Endodermal cell (in vitro differentiated cells): ENCODE results near the gene DHX38. TPM values are rescaled to one million over a fixed set of nuclear protein-coding genes. Genes with fewer than 3 reads are reported as not detected.
"Not testable (repeated sequence)": the region's sequence is repeated elsewhere in the genome, so short reads cannot be mapped to it uniquely, and the experiment has no call there.

Experiments
- DNase-seq: peaks from one replicate; pipeline ENCODE4 v3.0.0-alpha.2; 2017
- H3K27ac ChIP-seq: 2 replicates; pipeline ENCODE4 v1.5.1; 2013; ENCODE audit warnings: mild to moderate bottlenecking, low read depth, low read length, moderate library complexity
- H3K27me3 ChIP-seq: 2 replicates; pipeline ENCODE4 v1.6.1; 2013; ENCODE audit warnings: mild to moderate bottlenecking, low read length, moderate library complexity; ENCODE audit not compliant: insufficient read depth, control insufficient read depth, poor library complexity, severe bottlenecking
- H3K36me3 ChIP-seq: 2 replicates; pipeline ENCODE4 v1.7.0; 2013; ENCODE audit warnings: mild to moderate bottlenecking, low read length, moderate library complexity; ENCODE audit not compliant: control insufficient read depth, insufficient read depth
- H3K4me1 ChIP-seq: one replicate; pipeline ENCODE4 v1.7.0; 2013; ENCODE audit warnings: low read length; ENCODE audit not compliant: control insufficient read depth, insufficient read depth
- H3K4me3 ChIP-seq: 2 replicates; pipeline ENCODE4 v1.5.1; 2013; ENCODE audit warnings: mild to moderate bottlenecking, low read length, moderate library complexity
- H3K9ac ChIP-seq: 2 replicates; pipeline ENCODE4 v1.6.1; 2013; ENCODE audit warnings: mild to moderate bottlenecking, low read length, moderate library complexity; ENCODE audit not compliant: poor library complexity, severe bottlenecking; ENCODE audit errors: extremely low read depth
- H3K9me3 ChIP-seq: 2 replicates; pipeline ENCODE4 v1.6.1; 2013; ENCODE audit warnings: mild to moderate bottlenecking, low read length, moderate library complexity; ENCODE audit not compliant: control insufficient read depth
- H3K27ac Mint-ChIP-seq: 2 replicates; pipeline ENCODE4 v1.8.0; 2020; ENCODE audit warnings: mixed read lengths
- H3K27me3 Mint-ChIP-seq: 2 replicates; pipeline ENCODE4 v1.8.0; 2021; ENCODE audit warnings: mild to moderate bottlenecking, mixed read lengths; ENCODE audit not compliant: insufficient read depth
- H3K36me3 Mint-ChIP-seq: 2 replicates; pipeline ENCODE4 v1.8.0; 2020; ENCODE audit warnings: low read depth, mixed read lengths
- H3K4me1 Mint-ChIP-seq: 2 replicates; pipeline ENCODE4 v1.8.0; 2020; ENCODE audit warnings: mixed read lengths
- H3K4me3 Mint-ChIP-seq: 2 replicates; pipeline ENCODE4 v1.8.0; 2020; ENCODE audit warnings: mild to moderate bottlenecking, moderate library complexity, mixed read lengths
- H3K9me3 Mint-ChIP-seq: 2 replicates; pipeline ENCODE4 v1.8.0; 2020; ENCODE audit warnings: mild to moderate bottlenecking, mixed read lengths
- CTCF ChIP-seq: fragments of 200-600 bp; sonication (generic); conservative IDR thresholded peaks from 2 replicates; pipeline ENCODE4 v1.5.0; 2021; ENCODE audit warnings: antibody characterized with exemption, mild to moderate bottlenecking
- WGBS, 2 experiments: methylation state at CpG; one replicate each; pipeline versions ENCODE4 v1.1.5 to v1.1.7; 2013; ENCODE audit warnings: missing lambda C conversion rate in 2 of 2, mixed read lengths in 1 of 2; ENCODE audit not compliant: insufficient coverage in 1 of 2, insufficient read length in 1 of 2; 5-methylcytosine and 5-hydroxymethylcytosine counted together
- total RNA-seq, 2 donors: library from RNA; stranded (reverse); fragmentation: NEBNext Ultra II Directional in 1 of 2; extraction: Animal tissue kit (Norgen Biotek cat#: 25700) in 1 of 2; gene quantifications; 2 replicates in 1 of 2; 3 replicates in 1 of 2; pipeline ENCODE4 v1.2.1, GENCODE V29; 2021

Gene DHX38
- total RNA-seq, 2 donors from 2014 or later = 66.9 to 80.1 TPM

- H3K36me3 ChIP-seq = no peaks in the 10 kb centered on the region
- no peaks in the 10 kb centered on the region for H3K36me3 Mint-ChIP-seq
- H3K4me3 Mint-ChIP-seq = no peak overlapping the region
- peaks cover 7% of the 10 kb centered on the region for H3K9me3 Mint-ChIP-seq
- no peak overlapping the region for H3K4me3 ChIP-seq
- no peaks in the 10 kb centered on the region for H3K4me1 ChIP-seq
- H3K9me3 ChIP-seq = no peaks in the 10 kb centered on the region
- H3K27me3 Mint-ChIP-seq = no peaks in the 10 kb centered on the region
- H3K4me1 Mint-ChIP-seq = peaks cover 5% of the 10 kb centered on the region
- no peaks in the 10 kb centered on the region for H3K27me3 ChIP-seq
- no peak for DNase-seq
- no peak overlapping the region for H3K27ac ChIP-seq
- no peak for TF ChIP-seq CTCF
- no peak overlapping the region for H3K9ac ChIP-seq
- no peak overlapping the region for H3K27ac Mint-ChIP-seq
These were observed 44.5 kb upstream of the DHX38 start for GRCh38 chr16:72049110-72049509.

- TF ChIP-seq CTCF = no peak
- no peak for DNase-seq
- no peaks in the 10 kb centered on the region for H3K36me3 Mint-ChIP-seq
These were observed 42.7 kb upstream of the DHX38 start for GRCh38 chr16:72050769-72051464.

GRCh38 chr16:72051818-72052217 is 41.8 kb upstream of the DHX38 start:
- TF ChIP-seq CTCF = no peak
- Mint-ChIP-seq H3K36me3 (no peaks in the 10 kb centered on the region), H3K27ac (no peak overlapping the region), H3K4me3 (no peak overlapping the region), H3K9me3 (peaks cover 7% of the 10 kb centered on the region), H3K27me3 (no peaks in the 10 kb centered on the region), H3K4me1 (peaks cover 18% of the 10 kb centered on the region)
- H3K27me3 ChIP-seq = no peaks in the 10 kb centered on the region
- H3K9ac ChIP-seq = no peak overlapping the region
- no peak overlapping the region for H3K27ac ChIP-seq
- no peaks in the 10 kb centered on the region for H3K9me3 ChIP-seq
- no peaks in the 10 kb centered on the region for H3K4me1 ChIP-seq
- no peak for DNase-seq
- 96% methylated on average over 2 of the region's 2 CpGs; no CpG with 5 or more reads in 1 of the 2 experiments for WGBS, 2 experiments
- no peaks in the 10 kb centered on the region for H3K36me3 ChIP-seq
- H3K4me3 ChIP-seq = no peak overlapping the region

More at GRCh38 chr16:72050769-72051464, 42.7 kb upstream of the DHX38 start:
- Mint-ChIP-seq H3K4me3 (no peak overlapping the region), H3K9me3 (peaks cover 7% of the 10 kb centered on the region), H3K27me3 (no peaks in the 10 kb centered on the region), H3K4me1 (peaks cover 17% of the 10 kb centered on the region), H3K27ac (no peak overlapping the region)
- Histone ChIP-seq H3K4me3 (no peak overlapping the region), H3K36me3 (no peaks in the 10 kb centered on the region), H3K9ac (no peak overlapping the region), H3K4me1 (no peaks in the 10 kb centered on the region), H3K27me3 (no peaks in the 10 kb centered on the region), H3K27ac (no peak overlapping the region), H3K9me3 (no peaks in the 10 kb centered on the region)
- WGBS, 2 experiments = 94% methylated on average over 3 of the region's 4 CpGs; no CpG with 5 or more reads in 1 of the 2 experiments

GRCh38 chr16:72054254-72054847 is 39.3 kb upstream of the DHX38 start, which contains the start of gene HP:
Gene HP (plus strand): TSS chr16:72054505. CDS start chr16:72054653, 148 bp downstream.
- not testable (repeated sequence) for H3K4me1 ChIP-seq, H3K27me3 Mint-ChIP-seq
- peaks cover 23% of the 10 kb centered on the region for H3K4me1 Mint-ChIP-seq

More at GRCh38 chr16:72054254-72054847, 39.3 kb upstream of the DHX38 start, which contains the start of gene HP:
- H3K9ac ChIP-seq, H3K4me3 Mint-ChIP-seq, H3K36me3 ChIP-seq, H3K9me3 Mint-ChIP-seq, H3K9me3 ChIP-seq, DNase-seq, H3K36me3 Mint-ChIP-seq, H3K27me3 ChIP-seq, H3K27ac ChIP-seq: not testable (repeated sequence)
- peak within 1 kb of the TSS; percentile 57 for H3K4me3 ChIP-seq
- peak within 1 kb of the TSS; percentile 61 for H3K27ac Mint-ChIP-seq
- 69 to 87% methylated on average over 2 to 5 of the region's 5 CpGs for WGBS, 2 experiments
